Measurements from ENCODE around the gene REV1.
"Not testable (repeated sequence)": the region's sequence is repeated elsewhere in the genome, so short reads cannot be mapped to it uniquely, and the experiment has no call there.

Gene REV1

DNA sequence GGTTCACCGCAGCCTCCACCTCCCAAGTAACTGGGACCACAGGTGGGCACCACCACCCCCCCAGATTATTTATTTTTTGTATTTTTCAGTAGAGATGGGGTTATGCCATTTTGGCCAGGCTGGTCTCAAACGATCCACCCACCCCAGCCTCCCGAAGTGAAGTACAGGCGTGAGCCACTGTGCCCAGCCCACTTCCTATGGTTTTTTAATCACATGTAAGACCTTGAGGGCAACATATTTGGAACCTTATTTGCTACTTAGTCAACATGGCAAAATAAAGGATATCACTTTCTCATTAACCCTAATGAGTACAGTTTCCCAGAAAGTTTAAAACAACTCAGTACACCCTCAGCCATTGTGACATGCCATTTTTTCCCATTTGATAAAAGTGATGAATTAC is 88.0 kb downstream of the REV1 start:
- no peak for DNase-seq

GRCh38 chr2:99399795-99400194 is 90.0 kb downstream of the REV1 start:
- no peak for DNase-seq

GRCh38 chr2:99399063-99399462 is 90.8 kb downstream of the REV1 start:
- no peak for DNase-seq

- DNase-seq = no peak
These were observed 91.5 kb downstream of the REV1 start for GRCh38 chr2:99398303-99398702.

- no peak for DNase-seq
These were observed 92.4 kb downstream of the REV1 start for GRCh38 chr2:99397266-99397920.

DNA sequence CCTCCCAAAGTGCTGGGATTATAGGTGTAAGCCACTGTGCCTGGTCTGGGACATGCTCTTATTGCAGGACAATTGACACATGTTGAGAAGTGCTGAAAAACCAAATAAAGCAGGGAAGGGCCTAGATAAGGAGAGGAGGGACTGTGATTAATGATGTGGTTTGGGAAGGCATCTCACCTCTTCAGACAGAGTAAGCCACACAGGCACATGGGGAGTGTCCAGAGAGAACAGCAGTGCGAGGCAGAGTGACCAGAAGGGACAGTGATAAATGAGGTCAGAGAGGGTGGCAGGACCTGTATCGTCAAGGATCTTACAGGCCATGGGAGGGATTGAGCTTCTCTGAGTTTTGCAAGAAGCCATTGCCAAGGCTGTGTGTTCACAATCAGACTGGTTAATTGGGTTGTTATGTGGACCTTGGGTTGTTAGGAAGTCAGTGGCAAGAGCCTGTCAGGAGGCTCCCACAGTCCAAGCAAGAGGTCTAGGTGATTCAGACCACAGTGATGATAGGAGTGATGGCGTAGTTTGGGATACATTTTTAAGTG is 94.2 kb downstream of the REV1 start:
- DNase-seq = no peak

- DNase-seq = no peak
These were observed 99.9 kb downstream of the REV1 start for GRCh38 chr2:99389946-99390345.

DNA sequence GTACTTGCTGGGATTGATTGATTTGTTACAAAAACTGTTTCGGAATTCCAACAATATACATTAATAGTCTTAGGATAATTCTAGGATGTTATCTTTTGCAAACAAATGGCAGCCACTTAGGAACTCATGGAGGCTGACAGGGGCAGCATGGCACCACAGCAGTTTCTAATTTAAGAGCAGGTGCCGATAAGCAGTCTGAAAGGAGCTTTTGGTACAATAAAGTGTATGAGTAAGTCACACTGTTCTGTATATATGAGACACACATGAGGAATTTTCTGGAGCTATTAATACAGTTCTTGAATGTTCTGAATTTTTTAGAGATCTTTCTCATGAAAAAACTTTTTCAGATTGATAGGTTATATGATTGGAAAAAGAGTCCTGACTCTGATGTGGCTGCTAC is 100.4 kb downstream of the REV1 start:
- DNase-seq = no peak

DNA sequence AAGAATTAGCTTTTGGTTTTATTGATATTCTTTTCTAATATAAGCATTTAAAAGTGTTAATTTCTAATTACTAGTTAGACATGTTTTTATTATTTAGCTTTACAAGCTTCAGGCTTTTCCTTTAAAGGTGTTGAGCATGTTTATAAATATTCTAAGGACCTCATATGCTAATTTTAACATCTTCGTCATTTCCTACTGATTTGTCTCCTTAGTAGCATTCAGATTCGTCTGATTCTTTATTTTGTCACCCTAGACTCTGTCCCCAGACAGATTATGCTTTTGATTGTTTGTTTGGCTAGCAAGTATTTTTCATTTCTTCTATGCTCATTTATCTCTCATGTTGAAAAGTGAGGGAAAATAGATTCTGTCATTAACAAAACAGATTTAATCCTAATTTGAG is 100.9 kb downstream of the REV1 start:
- no peak for DNase-seq

GRCh38 chr2:99386011-99386410 is 103.8 kb downstream of the REV1 start:
- no peak for DNase-seq

DNA sequence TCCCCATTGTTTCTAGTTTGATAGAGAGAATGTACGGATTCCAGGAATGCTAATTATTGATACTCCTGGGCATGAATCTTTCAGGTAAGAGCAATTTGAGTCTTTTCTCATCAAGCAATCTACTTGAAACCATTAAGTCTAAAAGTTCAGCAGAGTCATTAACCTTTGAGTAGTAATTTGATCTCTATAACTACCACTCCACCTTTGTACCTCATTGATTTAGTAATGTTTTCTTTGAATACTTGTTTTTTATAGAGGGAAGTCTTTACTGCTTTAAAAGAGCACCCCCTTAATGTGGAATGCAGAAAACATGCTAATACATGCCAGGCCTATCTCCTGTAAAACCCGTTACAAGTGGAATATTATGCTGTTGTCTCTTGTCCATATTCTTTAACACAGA is 107.7 kb downstream of the REV1 start:
- DNase-seq = no peak

- DNase-seq = no peak
These were observed 109.3 kb downstream of the REV1 start for GRCh38 chr2:99380376-99381010.

DNA sequence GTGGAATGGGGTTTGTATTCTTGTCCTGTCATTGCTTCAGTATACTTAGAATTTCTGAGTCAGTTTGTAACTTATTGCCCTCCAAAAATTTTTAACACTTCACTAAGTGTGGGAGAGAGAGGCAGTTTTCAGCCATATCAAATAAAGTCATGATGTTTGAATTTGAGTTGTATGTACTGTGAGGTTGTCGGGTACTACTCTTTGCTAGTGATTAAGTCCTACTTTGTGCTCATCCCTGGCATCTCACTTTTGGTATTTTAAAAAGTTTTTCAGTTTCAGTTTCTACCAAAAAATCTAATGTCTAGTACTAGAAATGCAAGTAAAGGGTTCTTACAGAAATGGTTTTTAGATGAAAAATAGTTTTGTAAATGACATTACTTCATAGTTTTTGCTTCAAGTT is 111.9 kb downstream of the REV1 start:
- DNase-seq = no peak

DNA sequence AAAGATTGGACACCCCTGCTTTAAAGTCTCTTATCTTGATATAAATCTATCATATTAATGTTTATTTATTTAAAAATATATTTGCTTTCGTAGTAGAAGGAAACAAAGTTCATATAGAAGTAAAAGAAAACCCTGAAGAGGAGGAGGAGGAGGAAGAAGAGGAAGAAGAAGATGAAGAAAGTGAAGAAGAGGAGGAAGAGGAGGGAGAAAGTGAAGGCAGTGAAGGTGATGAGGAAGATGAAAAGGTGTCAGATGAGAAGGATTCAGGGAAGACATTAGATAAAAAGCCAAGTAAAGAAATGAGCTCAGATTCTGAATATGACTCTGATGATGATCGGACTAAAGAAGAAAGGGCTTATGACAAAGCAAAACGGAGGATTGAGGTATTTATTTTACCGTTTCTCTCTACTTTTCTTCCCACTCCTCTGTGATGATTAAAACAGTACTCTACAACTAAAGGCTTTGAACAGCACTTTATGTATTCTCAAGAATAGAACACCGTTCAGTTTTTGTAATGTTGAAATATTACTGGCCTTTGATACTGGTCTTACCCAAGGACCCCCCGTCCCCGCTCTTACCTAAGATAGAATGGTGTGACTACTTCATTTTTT is 113.5 kb downstream of the REV1 start:
- DNase-seq = no peak

GRCh38 chr2:99374747-99375146 is 115.1 kb downstream of the REV1 start:
- no peak for DNase-seq

DNA sequence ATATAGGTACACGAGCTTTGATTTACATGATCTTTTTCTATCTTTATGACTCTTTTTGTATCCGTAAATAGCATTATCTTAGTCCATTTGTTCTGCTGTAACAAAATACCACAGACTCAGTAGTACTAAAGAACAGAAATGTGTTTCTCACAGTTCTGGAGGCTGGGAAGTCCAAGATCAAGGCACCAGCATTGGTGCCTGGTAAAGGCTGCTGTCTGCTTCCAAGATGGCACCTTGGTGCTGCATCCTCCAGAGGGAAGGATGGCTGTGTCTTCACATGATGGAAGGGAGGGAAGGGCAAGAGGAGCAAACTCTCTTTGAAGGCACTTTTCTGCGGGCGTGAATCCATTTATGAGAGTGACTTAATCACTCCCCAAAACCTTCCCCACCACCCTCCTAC is 116.7 kb downstream of the REV1 start:
- DNase-seq = no peak

GRCh38 chr2:99368854-99369253 is 121.0 kb downstream of the REV1 start:
- DNase-seq = not testable (repeated sequence)

DNA sequence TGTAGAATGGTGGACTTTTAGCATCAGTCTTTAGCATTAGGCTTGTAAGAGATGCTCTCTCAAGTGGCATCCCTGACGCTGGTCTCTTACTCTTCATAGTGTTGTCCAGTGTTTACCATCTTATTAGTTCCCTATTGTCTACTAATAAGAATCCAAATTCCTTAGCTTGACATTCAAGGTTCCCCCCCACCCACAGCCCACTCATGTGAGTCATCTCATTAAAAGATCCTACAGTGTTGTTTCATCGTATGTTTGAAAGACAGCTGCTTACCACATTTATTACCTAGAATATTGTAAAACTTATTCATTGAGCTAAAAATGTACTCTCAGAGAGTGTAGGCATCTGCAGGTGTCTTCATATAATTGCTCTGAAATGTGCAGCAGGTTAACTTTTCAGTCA is 124.2 kb downstream of the REV1 start:
- DNase-seq = no peak

GRCh38 chr2:99356853-99357252 is 133.0 kb downstream of the REV1 start:
- DNase-seq = no peak

DNA sequence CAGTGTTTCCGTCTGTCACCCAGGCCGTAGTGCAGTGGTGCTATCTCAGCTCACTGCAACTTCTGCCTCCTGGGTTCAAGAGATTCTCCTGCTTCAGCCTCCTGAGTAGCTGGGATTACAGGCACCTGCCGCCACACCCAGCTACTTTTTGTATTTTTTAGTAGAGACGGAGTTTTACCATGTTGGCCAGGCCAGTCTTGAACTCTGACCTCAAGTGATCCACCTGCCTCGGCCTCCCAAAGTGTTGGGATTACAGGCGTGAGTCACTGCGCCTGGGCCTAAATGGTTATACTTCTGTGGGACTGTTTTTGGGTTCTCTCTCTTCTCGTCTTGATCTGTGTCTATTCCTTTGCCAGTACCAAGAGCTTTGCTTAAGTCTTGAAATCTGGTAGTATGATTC is 135.0 kb downstream of the REV1 start:
- not testable (repeated sequence) for DNase-seq

- no peak for DNase-seq
These were observed 135.7 kb downstream of the REV1 start for GRCh38 chr2:99354070-99354469.

Data from CD4-positive, alpha-beta T cell treated with Interleukin-4 for 1 hour (primary cell).